ENCODE data around the gene LRRC36. TPM values are rescaled to one million over a fixed set of nuclear protein-coding genes. Genes with fewer than 3 reads are reported as not detected.

Gene LRRC36
- total and polyA plus RNA-seq, 10 of the 15 experiments (the other 5 are each of a cell fraction or from before 2014, with no cell fraction given) = 0.45 to 2.0 (median 0.75) TPM; not detected in 1

DNA sequence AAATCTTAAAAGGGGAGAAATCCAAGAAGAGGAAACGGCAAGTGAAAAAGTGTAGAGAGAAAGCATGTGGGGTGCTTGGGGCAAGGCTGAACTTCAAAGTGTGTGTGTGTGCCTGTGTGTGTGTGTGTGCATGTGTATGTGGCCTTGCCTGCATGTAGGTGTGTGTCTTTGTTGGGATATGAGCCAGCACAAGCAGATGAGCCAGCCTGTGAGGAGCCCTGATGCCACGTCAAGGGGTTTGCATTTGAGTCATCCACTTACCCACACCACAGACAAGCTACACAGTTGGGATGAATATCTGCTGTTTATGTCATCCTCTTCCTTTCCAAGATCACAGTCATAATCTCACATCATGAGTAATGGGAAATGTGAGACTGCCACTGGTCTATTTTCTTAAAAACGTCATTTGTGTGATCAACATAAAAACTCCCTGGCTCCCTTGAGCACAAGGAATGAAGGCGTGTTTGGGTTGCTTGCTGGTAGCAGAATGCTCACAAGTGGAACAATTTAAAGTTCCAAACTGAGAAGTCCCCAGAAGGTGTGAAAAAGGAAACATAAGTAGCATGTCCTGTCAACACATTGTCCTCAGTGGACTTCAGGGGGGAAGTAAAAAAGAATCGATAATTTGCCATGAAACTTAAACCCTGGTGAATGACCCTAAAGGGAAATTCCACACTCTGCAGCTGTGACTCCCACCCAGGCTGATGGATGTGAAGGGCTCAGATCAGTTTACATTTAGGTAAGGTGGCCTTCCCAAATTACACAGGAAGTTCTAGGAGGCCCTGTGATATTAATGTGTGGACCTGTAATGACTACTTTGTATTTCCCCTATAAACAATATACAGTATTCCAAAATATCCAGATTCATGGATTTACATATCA is 14.8 kb upstream of the LRRC36 start (continued):
- TF ChIP-seq, protein P1, sequence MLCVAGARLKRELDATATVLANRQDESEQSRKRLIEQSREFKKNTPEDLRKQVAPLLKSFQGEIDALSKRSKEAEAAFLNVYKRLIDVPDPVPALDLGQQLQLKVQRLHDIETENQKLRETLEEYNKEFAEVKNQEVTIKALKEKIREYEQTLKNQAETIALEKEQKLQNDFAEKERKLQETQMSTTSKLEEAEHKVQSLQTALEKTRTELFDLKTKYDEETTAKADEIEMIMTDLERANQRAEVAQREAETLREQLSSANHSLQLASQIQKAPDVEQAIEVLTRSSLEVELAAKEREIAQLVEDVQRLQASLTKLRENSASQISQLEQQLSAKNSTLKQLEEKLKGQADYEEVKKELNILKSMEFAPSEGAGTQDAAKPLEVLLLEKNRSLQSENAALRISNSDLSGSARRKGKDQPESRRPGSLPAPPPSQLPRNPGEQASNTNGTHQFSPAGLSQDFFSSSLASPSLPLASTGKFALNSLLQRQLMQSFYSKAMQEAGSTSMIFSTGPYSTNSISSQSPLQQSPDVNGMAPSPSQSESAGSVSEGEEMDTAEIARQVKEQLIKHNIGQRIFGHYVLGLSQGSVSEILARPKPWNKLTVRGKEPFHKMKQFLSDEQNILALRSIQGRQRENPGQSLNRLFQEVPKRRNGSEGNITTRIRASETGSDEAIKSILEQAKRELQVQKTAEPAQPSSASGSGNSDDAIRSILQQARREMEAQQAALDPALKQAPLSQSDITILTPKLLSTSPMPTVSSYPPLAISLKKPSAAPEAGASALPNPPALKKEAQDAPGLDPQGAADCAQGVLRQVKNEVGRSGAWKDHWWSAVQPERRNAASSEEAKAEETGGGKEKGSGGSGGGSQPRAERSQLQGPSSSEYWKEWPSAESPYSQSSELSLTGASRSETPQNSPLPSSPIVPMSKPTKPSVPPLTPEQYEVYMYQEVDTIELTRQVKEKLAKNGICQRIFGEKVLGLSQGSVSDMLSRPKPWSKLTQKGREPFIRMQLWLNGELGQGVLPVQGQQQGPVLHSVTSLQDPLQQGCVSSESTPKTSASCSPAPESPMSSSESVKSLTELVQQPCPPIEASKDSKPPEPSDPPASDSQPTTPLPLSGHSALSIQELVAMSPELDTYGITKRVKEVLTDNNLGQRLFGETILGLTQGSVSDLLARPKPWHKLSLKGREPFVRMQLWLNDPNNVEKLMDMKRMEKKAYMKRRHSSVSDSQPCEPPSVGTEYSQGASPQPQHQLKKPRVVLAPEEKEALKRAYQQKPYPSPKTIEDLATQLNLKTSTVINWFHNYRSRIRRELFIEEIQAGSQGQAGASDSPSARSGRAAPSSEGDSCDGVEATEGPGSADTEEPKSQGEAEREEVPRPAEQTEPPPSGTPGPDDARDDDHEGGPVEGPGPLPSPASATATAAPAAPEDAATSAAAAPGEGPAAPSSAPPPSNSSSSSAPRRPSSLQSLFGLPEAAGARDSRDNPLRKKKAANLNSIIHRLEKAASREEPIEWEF (IDR thresholded peaks at IDR 0.05; ENCODE audit: insufficient replicate concordance, low read depth, low read length) = peak; percentile 32
- TF ChIP-seq FOXK2 (IDR thresholded peaks at IDR 0.05) (peak; percentile 54; the same call in 1 of the 2 replicates), ZNF384 (IDR thresholded peaks at IDR 0.05; ENCODE audit: borderline replicate concordance, low read depth, low read length) (no peak), TAF1 (IDR thresholded peaks at IDR 0.05; ENCODE audit: borderline replicate concordance, low read depth, low read length) (no peak), HDAC2 (IDR thresholded peaks at IDR 0.05) (no peak), JUND (IDR thresholded peaks at IDR 0.05; ENCODE audit: low read depth, low read length) (no peak), EZH2 (IDR thresholded peaks at IDR 0.05; ENCODE audit: borderline replicate concordance, control insufficient read depth, low read depth, low read length) (no peak)
- TF ChIP-seq, protein P2, sequence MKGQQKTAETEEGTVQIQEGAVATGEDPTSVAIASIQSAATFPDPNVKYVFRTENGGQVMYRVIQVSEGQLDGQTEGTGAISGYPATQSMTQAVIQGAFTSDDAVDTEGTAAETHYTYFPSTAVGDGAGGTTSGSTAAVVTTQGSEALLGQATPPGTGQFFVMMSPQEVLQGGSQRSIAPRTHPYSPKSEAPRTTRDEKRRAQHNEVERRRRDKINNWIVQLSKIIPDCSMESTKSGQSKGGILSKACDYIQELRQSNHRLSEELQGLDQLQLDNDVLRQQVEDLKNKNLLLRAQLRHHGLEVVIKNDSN (IDR thresholded peaks at IDR 0.05; ENCODE audit: borderline replicate concordance, extremely low read length, insufficient read depth, low read depth, low read length) = no peak
